ENCODE results near the gene POLR3C. TPM values are rescaled to one million over a fixed set of nuclear protein-coding genes. Genes with fewer than 3 reads are reported as not detected.

Gene POLR3C
- polyA plus RNA-seq, 1 donor (not counting 4 experiments of a cell fraction or from before 2014, with no cell fraction given), result 33.9 TPM

DNA sequence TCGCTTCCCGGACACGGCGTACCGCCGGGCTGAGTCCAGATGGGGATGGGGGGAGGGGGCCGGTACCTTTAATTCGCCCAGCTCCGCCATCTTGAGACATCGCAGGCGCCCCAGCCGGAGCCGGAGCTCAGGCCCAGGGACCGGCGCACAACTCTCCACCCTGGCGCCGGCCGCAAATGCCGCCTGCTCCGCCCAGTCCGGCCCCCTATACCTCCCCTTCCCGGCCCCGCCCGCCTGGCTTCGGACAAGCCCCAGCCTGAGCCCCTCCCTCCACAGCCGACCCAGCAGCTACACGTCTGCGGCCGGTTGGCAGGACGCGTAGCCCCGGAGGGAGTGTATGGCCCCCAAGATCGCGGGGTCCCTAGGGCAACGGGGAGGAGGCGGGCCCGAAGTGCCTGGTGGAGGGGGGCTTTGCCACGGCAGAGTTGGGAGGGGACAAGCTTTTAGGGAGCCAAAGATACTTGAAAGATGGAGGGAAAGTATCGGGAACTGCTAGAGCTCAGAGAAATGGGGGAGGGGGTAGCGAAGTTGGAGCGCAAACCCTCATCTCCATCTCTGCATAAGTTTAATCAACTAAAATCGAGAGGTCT, 35.0 kb downstream of the POLR3C start, which contains the start of gene PIAS3:
Gene PIAS3 (minus strand): TSS at position 181 of the 590 bp plus-strand sequence. CDS start 91 bp downstream, at position 90.
- Histone ChIP-seq H3K4me3 (ENCODE audit: control insufficient read depth in 2 of 3, extremely low read depth in 1 of 3, insufficient read depth in 2 of 3, low read depth in 1 of 3, low read length in 3 of 3) (peak within 1 kb of the TSS; percentile 83 to 98 (median 97)), H3K79me2 (ENCODE audit: control insufficient read depth, insufficient read depth, low read length) (peaks cover 19% of the 10 kb centered on the region), H3K36me3 (ENCODE audit: control insufficient read depth in 2 of 2, extremely low read depth in 1 of 2, insufficient read depth in 2 of 2, low read length in 2 of 2) (peaks cover 24 to 26% of the 10 kb centered on the region in 2 experiments), H3K4me2 (ENCODE audit: control insufficient read depth, extremely low read depth, insufficient read depth, low read depth, low read length) (peak within 1 kb of the TSS; percentile 84), H3K9me3 (ENCODE audit: control insufficient read depth, low read depth, low read length) (no peaks in the 10 kb centered on the region), H2AFZ (ENCODE audit: control insufficient read depth, low read length) (peak within 1 kb of the TSS; percentile 99), H3K4me1 (ENCODE audit: control insufficient read depth, extremely low read depth, insufficient read depth, low read length) (peaks cover 12% of the 10 kb centered on the region), H3K27ac (ENCODE audit: control insufficient read depth, insufficient read depth, low read length) (peak within 1 kb of the TSS; percentile 84), H3K9me1 (ENCODE audit: control insufficient read depth, extremely low read depth, insufficient read depth, low read length) (peaks cover 5% of the 10 kb centered on the region), H3K9ac (ENCODE audit: control insufficient read depth, extremely low read depth, insufficient read depth, low read length) (peak within 1 kb of the TSS; percentile 87), H3K27me3 (ENCODE audit: control insufficient read depth, extremely low read depth, insufficient read depth, low read length) (peaks cover 2% of the 10 kb centered on the region), H4K20me1 (ENCODE audit: control insufficient read depth, extremely low read depth, insufficient read depth, low read length) (no peaks in the 10 kb centered on the region)
- no peak for TF ChIP-seq EZH2 (IDR thresholded peaks at IDR 0.05; ENCODE audit: low read length)
- TF ChIP-seq, protein P1, sequence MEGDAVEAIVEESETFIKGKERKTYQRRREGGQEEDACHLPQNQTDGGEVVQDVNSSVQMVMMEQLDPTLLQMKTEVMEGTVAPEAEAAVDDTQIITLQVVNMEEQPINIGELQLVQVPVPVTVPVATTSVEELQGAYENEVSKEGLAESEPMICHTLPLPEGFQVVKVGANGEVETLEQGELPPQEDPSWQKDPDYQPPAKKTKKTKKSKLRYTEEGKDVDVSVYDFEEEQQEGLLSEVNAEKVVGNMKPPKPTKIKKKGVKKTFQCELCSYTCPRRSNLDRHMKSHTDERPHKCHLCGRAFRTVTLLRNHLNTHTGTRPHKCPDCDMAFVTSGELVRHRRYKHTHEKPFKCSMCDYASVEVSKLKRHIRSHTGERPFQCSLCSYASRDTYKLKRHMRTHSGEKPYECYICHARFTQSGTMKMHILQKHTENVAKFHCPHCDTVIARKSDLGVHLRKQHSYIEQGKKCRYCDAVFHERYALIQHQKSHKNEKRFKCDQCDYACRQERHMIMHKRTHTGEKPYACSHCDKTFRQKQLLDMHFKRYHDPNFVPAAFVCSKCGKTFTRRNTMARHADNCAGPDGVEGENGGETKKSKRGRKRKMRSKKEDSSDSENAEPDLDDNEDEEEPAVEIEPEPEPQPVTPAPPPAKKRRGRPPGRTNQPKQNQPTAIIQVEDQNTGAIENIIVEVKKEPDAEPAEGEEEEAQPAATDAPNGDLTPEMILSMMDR (optimal IDR thresholded peaks at IDR 0.05 in 1 of 3, IDR thresholded peaks at IDR 0.05 in 1 of 3, conservative IDR thresholded peaks at IDR 0.05 in 1 of 3; ENCODE audit: extremely low read depth in 1 of 3, insufficient read depth in 2 of 3, low read length in 3 of 3), result no peak
- dilution Hi-C loops (cut with MboI; ENCODE audit: extremely low pct_ligation_motif_present, low sequenced_read_pairs), result no loop called here
- no peak for FAIRE-seq
- peak; percentile 64 for DNase-seq (ENCODE audit: low read depth, low spot score)

DNA sequence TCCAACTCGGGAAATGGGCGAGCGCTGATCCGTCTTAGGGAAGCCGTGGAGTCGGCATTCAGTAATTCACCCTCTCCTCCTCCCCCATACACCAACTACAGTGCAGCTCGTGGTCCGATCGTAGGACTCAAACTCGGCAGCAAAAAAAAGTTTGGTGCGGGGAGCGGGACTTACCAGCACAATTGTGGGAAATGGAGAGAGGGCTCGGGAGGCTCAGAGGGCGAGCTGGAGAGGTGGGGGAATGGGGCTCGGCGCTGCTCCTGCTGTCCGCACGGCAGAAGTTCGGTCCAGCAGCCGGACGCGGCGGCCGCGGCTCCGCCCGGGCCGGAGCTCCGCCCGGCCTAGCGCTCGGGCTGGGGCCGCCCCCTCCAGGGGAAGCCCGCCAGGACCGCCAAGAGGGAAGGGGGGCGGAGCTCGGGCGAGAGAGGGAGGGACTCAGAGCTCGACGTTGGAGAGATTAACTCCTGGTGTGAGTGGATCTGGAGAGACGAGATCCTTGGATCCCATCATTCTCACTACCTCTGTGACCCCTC, 35.6 kb downstream of the POLR3C start:
- Histone ChIP-seq H3K9ac (ENCODE audit: control insufficient read depth, extremely low read depth, insufficient read depth, low read length) (peak overlapping the region; percentile 87), H4K20me1 (ENCODE audit: control insufficient read depth, extremely low read depth, insufficient read depth, low read length) (no peaks in the 10 kb centered on the region), H2AFZ (ENCODE audit: control insufficient read depth, low read length) (peak overlapping the region; percentile 99), H3K4me2 (ENCODE audit: control insufficient read depth, extremely low read depth, insufficient read depth, low read depth, low read length) (peak overlapping the region; percentile 84), H3K36me3 (ENCODE audit: control insufficient read depth in 2 of 2, extremely low read depth in 1 of 2, insufficient read depth in 2 of 2, low read length in 2 of 2) (peaks cover 18 to 24% of the 10 kb centered on the region in 2 experiments), H3K9me1 (ENCODE audit: control insufficient read depth, extremely low read depth, insufficient read depth, low read length) (peaks cover 5% of the 10 kb centered on the region), H3K79me2 (ENCODE audit: control insufficient read depth, insufficient read depth, low read length) (peaks cover 19% of the 10 kb centered on the region), H3K27ac (ENCODE audit: control insufficient read depth, insufficient read depth, low read length) (peak overlapping the region; percentile 84), H3K4me1 (ENCODE audit: control insufficient read depth, extremely low read depth, insufficient read depth, low read length) (peaks cover 12% of the 10 kb centered on the region), H3K9me3 (ENCODE audit: control insufficient read depth, low read depth, low read length) (no peaks in the 10 kb centered on the region), H3K4me3 (ENCODE audit: control insufficient read depth in 2 of 3, extremely low read depth in 1 of 3, insufficient read depth in 2 of 3, low read depth in 1 of 3, low read length in 3 of 3) (peak overlapping the region; percentile 83 to 98 (median 97)), H3K27me3 (ENCODE audit: control insufficient read depth, extremely low read depth, insufficient read depth, low read length) (peaks cover 3% of the 10 kb centered on the region)
- dilution Hi-C loops (cut with MboI; ENCODE audit: extremely low pct_ligation_motif_present, low sequenced_read_pairs), result no loop called here
- DNase-seq (ENCODE audit: low read depth, low spot score), result no peak
- peak; percentile 63 for FAIRE-seq
- TF ChIP-seq, protein P1 (optimal IDR thresholded peaks at IDR 0.05 in 1 of 3, IDR thresholded peaks at IDR 0.05 in 1 of 3, conservative IDR thresholded peaks at IDR 0.05 in 1 of 3; ENCODE audit: extremely low read depth in 1 of 3, insufficient read depth in 2 of 3, low read length in 3 of 3), result no peak
- no peak for TF ChIP-seq EZH2 (IDR thresholded peaks at IDR 0.05; ENCODE audit: low read length)

All from keratinocyte (primary cell).